Measurements from ENCODE around the gene TACR2.

- TF ChIP-seq CTCF (IDR thresholded peaks at IDR 0.05; ENCODE audit: borderline replicate concordance, extremely low read depth, low read length, poor library complexity, severe bottlenecking) (no peak), EZH2 (IDR thresholded peaks at IDR 0.05; ENCODE audit: borderline replicate concordance, low read depth, low read length, severe bottlenecking) (no peak)
Measured at GRCh38 chr10:69466158-69466490, 49.4 kb upstream of the TACR2 start.

Measured in DND-41 (cell line).